H9 (cell line): ENCODE results near the gene RSL1D1. TPM values are rescaled to one million over a fixed set of nuclear protein-coding genes. Genes with fewer than 3 reads are reported as not detected.

ENCODE experiments used
- DNase-seq: peaks from one replicate; pipeline ENCODE4 v3.0.0-alpha.2; 2017
- H2AFZ ChIP-seq: one replicate; pipeline ENCODE4 v1.6.1; 2013; ENCODE audit warnings: mild to moderate bottlenecking, low read length, control low read depth, moderate library complexity
- H2AK5ac ChIP-seq: 2 replicates; pipeline ENCODE4 v1.6.1; 2013; ENCODE audit warnings: low read length, control low read depth, mixed read lengths; ENCODE audit not compliant: insufficient read length
- H2BK120ac ChIP-seq: one replicate; pipeline ENCODE4 v1.6.1; 2013; ENCODE audit warnings: low read depth, mild to moderate bottlenecking, low read length, control low read depth, inconsistent platforms; ENCODE audit not compliant: poor library complexity, severe bottlenecking
- H2BK12ac ChIP-seq: 2 replicates; pipeline ENCODE4 v1.6.1; 2013; ENCODE audit warnings: low read length, control low read depth, mixed read lengths, low read depth; ENCODE audit not compliant: insufficient read length
- H2BK15ac ChIP-seq: 2 replicates; pipeline ENCODE4 v1.6.1; 2013; ENCODE audit warnings: low read depth, low read length, control low read depth
- H2BK20ac ChIP-seq: one replicate; pipeline ENCODE4 v1.6.1; 2013; ENCODE audit warnings: low read depth, mild to moderate bottlenecking, low read length, control low read depth, inconsistent platforms; ENCODE audit not compliant: poor library complexity, severe bottlenecking
- H2BK5ac ChIP-seq: 2 replicates; pipeline ENCODE4 v1.6.1; 2013; ENCODE audit warnings: low read length, control low read depth, mixed read lengths; ENCODE audit not compliant: insufficient read length
- H3K14ac ChIP-seq: 2 replicates; pipeline ENCODE4 v1.6.1; 2013; ENCODE audit warnings: low read length, control low read depth; ENCODE audit not compliant: insufficient read depth
- H3K18ac ChIP-seq: 2 replicates; pipeline ENCODE4 v1.6.1; 2013; ENCODE audit warnings: low read depth, mild to moderate bottlenecking, mixed read lengths, low read length, control low read depth; ENCODE audit not compliant: insufficient read length
- H3K23ac ChIP-seq: 2 replicates; pipeline ENCODE4 v1.6.1; 2013; ENCODE audit warnings: low read length, control low read depth, mixed read lengths, low read depth; ENCODE audit not compliant: insufficient read length
- H3K23me2 ChIP-seq: 2 replicates; pipeline ENCODE4 v1.6.1; 2013; ENCODE audit warnings: low read depth, mild to moderate bottlenecking, mixed read lengths, low read length, control low read depth; ENCODE audit not compliant: insufficient read length, poor library complexity, severe bottlenecking
- H3K27ac ChIP-seq: 2 replicates; pipeline ENCODE4 v1.5.1; 2013; ENCODE audit warnings: low read length, control low read depth, mixed read lengths, low read depth; ENCODE audit not compliant: insufficient read length
- H3K27me3 ChIP-seq: 2 replicates; pipeline ENCODE4 v1.6.1; 2013; ENCODE audit warnings: low read length, control low read depth, inconsistent platforms; ENCODE audit not compliant: insufficient read depth
- H3K4ac ChIP-seq: 2 replicates; pipeline ENCODE4 v1.6.1; 2013; ENCODE audit warnings: low read depth, mild to moderate bottlenecking, control low read depth, inconsistent platforms, low read length, moderate library complexity
- H3K4me1 ChIP-seq: 2 replicates; pipeline ENCODE4 v1.6.1; 2013; ENCODE audit warnings: low read length, control low read depth, inconsistent platforms; ENCODE audit not compliant: insufficient read depth
- H3K4me2 ChIP-seq: 2 replicates; pipeline ENCODE4 v1.6.1; 2013; ENCODE audit warnings: low read length, control low read depth, mixed read lengths; ENCODE audit not compliant: insufficient read length, insufficient read depth
- H3K56ac ChIP-seq: 2 replicates; pipeline ENCODE4 v1.6.1; 2013; ENCODE audit warnings: low read depth, mild to moderate bottlenecking, mixed read lengths, low read length, control low read depth; ENCODE audit not compliant: insufficient read length
- H3K79me1 ChIP-seq: 2 replicates; pipeline ENCODE4 v1.6.1; 2013; ENCODE audit warnings: low read depth, mild to moderate bottlenecking, moderate library complexity, low read length, control low read depth, inconsistent platforms; ENCODE audit not compliant: insufficient read depth, poor library complexity, severe bottlenecking
- H3K79me2 ChIP-seq: 2 replicates; pipeline ENCODE4 v1.6.1; 2013; ENCODE audit warnings: low read length, control low read depth, inconsistent platforms; ENCODE audit not compliant: insufficient read depth
- H3K9ac ChIP-seq: 2 replicates; pipeline ENCODE4 v1.6.1; 2013; ENCODE audit warnings: low read length, control low read depth, mixed read lengths; ENCODE audit not compliant: insufficient read length; ENCODE audit errors: extremely low read depth
- H3K9me3 ChIP-seq: one replicate; pipeline ENCODE4 v1.6.1; 2013; ENCODE audit warnings: low read depth, low read length, inconsistent platforms; ENCODE audit not compliant: control insufficient read depth
- H3T11ph ChIP-seq: one replicate; pipeline ENCODE4 v1.6.1; 2013; ENCODE audit warnings: mild to moderate bottlenecking, low read length, control low read depth, inconsistent platforms
- H4K20me1 ChIP-seq: one replicate; pipeline ENCODE4 v1.6.1; 2013; ENCODE audit not compliant: control insufficient read depth, insufficient read length, insufficient read depth
- H4K5ac ChIP-seq: 2 replicates; pipeline ENCODE4 v1.6.1; 2013; ENCODE audit warnings: low read depth, mild to moderate bottlenecking, mixed read lengths, low read length, control low read depth; ENCODE audit not compliant: insufficient read length
- H4K8ac ChIP-seq: replicated peaks from 2 replicates; pipeline ENCODE4 v1.6.1; 2013; ENCODE audit warnings: low read length, control low read depth, mixed read lengths, low read depth; ENCODE audit not compliant: insufficient read length
- H4K91ac ChIP-seq: 2 replicates; pipeline ENCODE4 v1.6.1; 2013; ENCODE audit warnings: low read depth, mild to moderate bottlenecking, moderate library complexity, mixed read lengths, low read length, control low read depth; ENCODE audit not compliant: insufficient read length
- H3K27ac Mint-ChIP-seq, 3 experiments: 2 replicates in 2 of 3; 3 replicates in 1 of 3; pipeline ENCODE4 v1.8.0; 2020 to 2021; ENCODE audit warnings: mixed read lengths in 3 of 3, mild to moderate bottlenecking in 1 of 3, moderate library complexity in 1 of 3
- H3K27me3 Mint-ChIP-seq: 2 replicates; pipeline ENCODE4 v1.8.0; 2021; ENCODE audit warnings: low read depth, mild to moderate bottlenecking, moderate library complexity, mixed read lengths
- H3K36me3 Mint-ChIP-seq, 3 experiments: 2 replicates in 2 of 3; 3 replicates in 1 of 3; pipeline ENCODE4 v1.8.0; 2020 to 2021; ENCODE audit warnings: low read depth in 3 of 3, mixed read lengths in 3 of 3; ENCODE audit not compliant: insufficient read depth in 1 of 3
- H3K4me1 Mint-ChIP-seq, 2 experiments: 2 replicates each; pipeline ENCODE4 v1.8.0; 2020; ENCODE audit warnings: mixed read lengths in 2 of 2
- H3K4me3 Mint-ChIP-seq, 2 experiments: 2 replicates in 1 of 2; 3 replicates in 1 of 2; pipeline ENCODE4 v1.8.0; 2020 to 2021; ENCODE audit warnings: mild to moderate bottlenecking in 2 of 2, mixed read lengths in 2 of 2, moderate library complexity in 1 of 2
- H3K9me3 Mint-ChIP-seq, 2 experiments: 2 replicates in 1 of 2; 3 replicates in 1 of 2; pipeline ENCODE4 v1.8.0; 2020; ENCODE audit warnings: mild to moderate bottlenecking in 2 of 2, mixed read lengths in 2 of 2, moderate library complexity in 1 of 2
- WGBS: extraction: QIAGEN DNeasy Blood & Tissue Kit; methylation state at CpG from one replicate; pipeline ENCODE4 v1.1.7; 2013; ENCODE audit warnings: missing lambda C conversion rate, low lambda C conversion rate, mixed read lengths; ENCODE audit not compliant: insufficient read length; ENCODE audit errors: extremely low coverage; 5-methylcytosine and 5-hydroxymethylcytosine counted together
- total RNA-seq: library from RNA; stranded (reverse); gene quantifications from 2 replicates; pipeline ENCODE4 v1.2.1, GENCODE V29; 2021
- TF ChIP-seq, protein P1 (sequence below): fragments of 200-600 bp; sonication (generic); conservative IDR thresholded peaks from 3 replicates; pipeline ENCODE4 v1.8.0; 2021; ENCODE audit warnings: antibody characterized with exemption, mild to moderate bottlenecking

RSL1D1 gene
- total RNA-seq, 1 experiment from 2014 or later: 334 TPM

DNA sequence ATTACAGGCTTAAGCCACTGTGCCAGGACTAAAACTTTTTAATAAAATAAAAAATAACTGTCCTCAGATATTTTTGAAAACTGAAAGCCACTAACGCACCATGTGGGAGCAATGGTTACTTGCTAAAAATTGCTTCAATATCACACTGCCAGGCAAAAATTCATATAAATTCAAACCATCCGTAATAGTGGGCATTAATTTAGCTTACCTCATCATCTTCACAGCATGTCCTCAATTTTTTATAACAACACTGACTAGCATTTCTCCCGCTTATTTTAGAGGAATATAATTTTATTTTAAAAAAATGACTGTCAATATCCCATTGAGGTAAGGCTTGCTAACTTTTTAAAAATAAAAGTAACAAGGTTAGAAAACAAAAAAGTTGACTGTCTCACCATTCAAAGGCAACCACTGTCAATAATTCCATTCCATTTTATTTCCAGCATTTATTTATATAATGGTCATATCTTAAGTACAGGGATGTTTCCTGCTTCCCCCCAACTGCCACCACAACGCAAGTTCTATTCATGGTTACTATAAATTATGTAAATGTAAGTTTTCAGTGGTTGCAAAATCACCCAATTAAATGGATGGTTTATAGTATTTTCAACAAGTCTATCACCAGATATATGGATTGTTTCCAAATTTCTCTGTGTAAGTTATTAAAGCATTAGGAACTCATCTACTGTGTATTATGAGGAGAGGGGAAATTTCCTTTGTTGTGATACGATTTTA lies 39.1 kb upstream of the RSL1D1 start:
- H3K36me3 Mint-ChIP-seq: peaks cover 28 to 80% (median 64%) of the 10 kb centered on the region in 3 experiments
- Histone ChIP-seq H2AK5ac (no peak overlapping the region), H3K4ac (no peak overlapping the region)

More for the DNA sequence above, 39.1 kb upstream of the RSL1D1 start:
- DNase-seq: no peak
- H3K79me2 ChIP-seq: no peaks in the 10 kb centered on the region
- no peak overlapping the region for H3K23ac ChIP-seq
- no peak overlapping the region for H4K8ac ChIP-seq
- H3T11ph ChIP-seq: no peak overlapping the region
- H2BK20ac ChIP-seq: no peak overlapping the region
- H3K27me3 ChIP-seq: no peaks in the 10 kb centered on the region
- TF ChIP-seq, protein P1, sequence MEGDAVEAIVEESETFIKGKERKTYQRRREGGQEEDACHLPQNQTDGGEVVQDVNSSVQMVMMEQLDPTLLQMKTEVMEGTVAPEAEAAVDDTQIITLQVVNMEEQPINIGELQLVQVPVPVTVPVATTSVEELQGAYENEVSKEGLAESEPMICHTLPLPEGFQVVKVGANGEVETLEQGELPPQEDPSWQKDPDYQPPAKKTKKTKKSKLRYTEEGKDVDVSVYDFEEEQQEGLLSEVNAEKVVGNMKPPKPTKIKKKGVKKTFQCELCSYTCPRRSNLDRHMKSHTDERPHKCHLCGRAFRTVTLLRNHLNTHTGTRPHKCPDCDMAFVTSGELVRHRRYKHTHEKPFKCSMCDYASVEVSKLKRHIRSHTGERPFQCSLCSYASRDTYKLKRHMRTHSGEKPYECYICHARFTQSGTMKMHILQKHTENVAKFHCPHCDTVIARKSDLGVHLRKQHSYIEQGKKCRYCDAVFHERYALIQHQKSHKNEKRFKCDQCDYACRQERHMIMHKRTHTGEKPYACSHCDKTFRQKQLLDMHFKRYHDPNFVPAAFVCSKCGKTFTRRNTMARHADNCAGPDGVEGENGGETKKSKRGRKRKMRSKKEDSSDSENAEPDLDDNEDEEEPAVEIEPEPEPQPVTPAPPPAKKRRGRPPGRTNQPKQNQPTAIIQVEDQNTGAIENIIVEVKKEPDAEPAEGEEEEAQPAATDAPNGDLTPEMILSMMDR: no peak
- H3K56ac ChIP-seq: no peak overlapping the region
- H3K4me2 ChIP-seq: no peak overlapping the region
- Mint-ChIP-seq H3K27me3 (no peaks in the 10 kb centered on the region), H3K27ac (no peak overlapping the region), H3K9me3 (no peaks in the 10 kb centered on the region), H3K4me1 (no peaks in the 10 kb centered on the region), H3K4me3 (no peak overlapping the region)
- H3K9ac ChIP-seq: no peak overlapping the region
- H2BK12ac ChIP-seq: no peak overlapping the region
- no peak overlapping the region for H2BK15ac ChIP-seq
- no peak overlapping the region for H3K14ac ChIP-seq
- H2BK5ac ChIP-seq: no peak overlapping the region
- H4K91ac ChIP-seq: no peak overlapping the region
- no peak overlapping the region for H3K18ac ChIP-seq
- H3K79me1 ChIP-seq: peaks cover 3% of the 10 kb centered on the region
- H3K4me1 ChIP-seq: no peaks in the 10 kb centered on the region
- no peak overlapping the region for H2AFZ ChIP-seq
- H2BK120ac ChIP-seq: no peak overlapping the region
- no CpG with 5 or more reads among the region's 5 CpGs for WGBS
- H4K20me1 ChIP-seq: no peaks in the 10 kb centered on the region
- H3K23me2 ChIP-seq: no peaks in the 10 kb centered on the region
- H3K9me3 ChIP-seq: no peaks in the 10 kb centered on the region
- H3K27ac ChIP-seq: no peak overlapping the region
- no peak overlapping the region for H4K5ac ChIP-seq
